IMR-90 (cell line): ENCODE results near the gene IL34. TPM values are rescaled to one million over a fixed set of nuclear protein-coding genes. Genes with fewer than 3 reads are reported as not detected.

Experiments
- ATAC-seq: fragments of 200-7000 bp; cut with Tn5 transposase; 2 replicates; pipeline ENCODE4 v1.9.1; 2020; ENCODE audit warnings: low read depth, mild to moderate bottlenecking, moderate library complexity
- BruUV-seq: library from RNA; stranded (reverse); fragments of 400-500 nt; replicated peaks from 2 replicates; lab custom pipeline; 2021; lab: Mats Ljungman, UMichigan
- CTCF ChIA-PET: fragments of 300-600 bp; formaldehyde crosslinking; extraction: SDS; loops from one replicate; lab custom pipeline; 2021; ENCODE audit warnings: antibody characterized with exemption; lab: Yijun Ruan, JAX
- POLR2A ChIA-PET: fragments of 300-600 bp; sonication (Branson Sonifier 250); formaldehyde crosslinking; loops from one replicate; lab custom pipeline; 2022; ENCODE audit warnings: antibody characterized with exemption; ENCODE audit not compliant: unreplicated experiment; lab: Charles Lee
- DNase-seq: peaks from one replicate; pipeline ENCODE4 v3.0.0; 2013
- H2AFZ ChIP-seq: replicated peaks from 2 replicates; pipeline ENCODE3; 2013; ENCODE audit warnings: low read length, mild to moderate bottlenecking; ENCODE audit not compliant: poor library complexity
- H2AK5ac ChIP-seq: 2 replicates; pipeline ENCODE4 v1.6.1; 2013; ENCODE audit warnings: low read depth, low read length, inconsistent platforms
- H2AK9ac ChIP-seq: replicated peaks from 2 replicates; pipeline ENCODE3; 2013; ENCODE audit warnings: mild to moderate bottlenecking, low read depth, low read length, moderate library complexity; ENCODE audit not compliant: poor library complexity
- H2BK120ac ChIP-seq: 2 replicates; pipeline ENCODE4 v1.6.1; 2013; ENCODE audit warnings: low read depth, low read length, inconsistent platforms
- H2BK15ac ChIP-seq: 3 replicates; pipeline ENCODE4 v1.6.1; 2013; ENCODE audit warnings: low read depth, low read length, inconsistent platforms
- H2BK20ac ChIP-seq: 2 replicates; pipeline ENCODE4 v1.6.1; 2013; ENCODE audit warnings: low read depth, mild to moderate bottlenecking, inconsistent platforms, low read length, moderate library complexity
- H2BK5ac ChIP-seq: 2 replicates; pipeline ENCODE4 v1.6.1; 2013; ENCODE audit warnings: mild to moderate bottlenecking, low read depth, low read length, inconsistent platforms; ENCODE audit not compliant: poor library complexity, severe bottlenecking
- H3K14ac ChIP-seq: replicated peaks from 2 replicates; pipeline ENCODE4 v1.6.1; 2013; ENCODE audit warnings: low read depth, low read length, inconsistent platforms
- H3K18ac ChIP-seq: 2 replicates; pipeline ENCODE4 v1.6.1; 2013; ENCODE audit warnings: low read depth, low read length, control low read depth
- H3K23ac ChIP-seq: 2 replicates; pipeline ENCODE4 v1.6.1; 2013; ENCODE audit warnings: low read depth, low read length, inconsistent platforms
- H3K27ac ChIP-seq: 2 replicates; pipeline ENCODE4 v1.5.1; 2013; ENCODE audit warnings: mild to moderate bottlenecking, control low read depth, low read length; ENCODE audit not compliant: insufficient read depth
- H3K27me3 ChIP-seq: 2 replicates; pipeline ENCODE4 v1.6.1; 2013; ENCODE audit warnings: low read length; ENCODE audit not compliant: control insufficient read depth, insufficient read depth
- H3K36me3 ChIP-seq: 2 replicates; pipeline ENCODE4 v1.6.1; 2013; ENCODE audit warnings: low read length, mixed read lengths; ENCODE audit not compliant: control insufficient read depth, insufficient read depth
- H3K4ac ChIP-seq: 2 replicates; pipeline ENCODE4 v1.6.1; 2013; ENCODE audit warnings: low read depth, low read length, inconsistent platforms
- H3K4me1 ChIP-seq: 2 replicates; pipeline ENCODE4 v1.6.1; 2013; ENCODE audit warnings: low read length, mixed read lengths; ENCODE audit not compliant: control insufficient read depth, insufficient read depth
- H3K4me2 ChIP-seq: 2 replicates; pipeline ENCODE4 v1.6.1; 2013; ENCODE audit warnings: low read depth, mild to moderate bottlenecking, control low read depth, low read length, moderate library complexity
- H3K4me3 ChIP-seq: 2 replicates; pipeline ENCODE4 v1.5.1; 2013; ENCODE audit warnings: low read depth, mild to moderate bottlenecking, control low read depth, low read length, moderate library complexity; ENCODE audit not compliant: insufficient read depth
- H3K56ac ChIP-seq: 2 replicates; pipeline ENCODE4 v1.6.1; 2013; ENCODE audit warnings: low read length, inconsistent platforms; ENCODE audit not compliant: insufficient read depth; ENCODE audit errors: extremely low read depth
- H3K79me1 ChIP-seq, 2 experiments: 2 replicates each; pipeline ENCODE4 v1.6.1; 2013; ENCODE audit warnings: low read length in 2 of 2, inconsistent platforms in 1 of 2, low read depth in 1 of 2
- H3K9ac ChIP-seq: 2 replicates; pipeline ENCODE4 v1.6.1; 2013; ENCODE audit warnings: low read depth, low read length, control low read depth
- H3K9me1 ChIP-seq: 2 replicates; pipeline ENCODE4 v1.6.1; 2013; ENCODE audit warnings: low read length, inconsistent platforms; ENCODE audit not compliant: insufficient read depth
- H3K9me3 ChIP-seq: 2 replicates; pipeline ENCODE4 v1.6.1; 2013; ENCODE audit warnings: low read length; ENCODE audit not compliant: control insufficient read depth, insufficient read depth
- H4K20me1 ChIP-seq: 2 replicates; pipeline ENCODE4 v1.6.1; 2013; ENCODE audit warnings: low read length, inconsistent platforms; ENCODE audit not compliant: insufficient read depth
- H4K5ac ChIP-seq: 2 replicates; pipeline ENCODE4 v1.6.1; 2013; ENCODE audit warnings: mild to moderate bottlenecking, low read depth, low read length, control low read depth
- H4K8ac ChIP-seq, 2 experiments: 2 replicates each; pipeline ENCODE4 v1.6.1; 2013; ENCODE audit warnings: low read depth in 2 of 2, low read length in 2 of 2, control low read depth in 1 of 2, inconsistent platforms in 1 of 2
- H4K91ac ChIP-seq: 2 replicates; pipeline ENCODE4 v1.6.1; 2013; ENCODE audit warnings: low read depth, low read length, inconsistent platforms; ENCODE audit not compliant: insufficient read depth
- BHLHE40 ChIP-seq: fragments of 150-350 bp; IDR thresholded peaks from 2 replicates; pipeline ENCODE4 v1.6.1; 2016; ENCODE audit warnings: mild to moderate bottlenecking, low read depth, low read length
- CHD1 ChIP-seq: IDR thresholded peaks from 2 replicates; pipeline ENCODE4 v1.6.1; 2012; ENCODE audit warnings: low read depth, low read length, improper control_type of control experiment
- MAFK ChIP-seq: IDR thresholded peaks from 2 replicates; pipeline ENCODE4 v1.6.1; 2012; ENCODE audit warnings: low read depth, low read length, improper control_type of control experiment
- MAZ ChIP-seq: IDR thresholded peaks from 2 replicates; pipeline ENCODE4 v1.6.1; 2012; ENCODE audit warnings: low read depth, mild to moderate bottlenecking, low read length, improper control_type of control experiment, moderate library complexity, borderline replicate concordance
- MXI1 ChIP-seq: IDR thresholded peaks from 2 replicates; pipeline ENCODE4 v1.6.1; 2012; ENCODE audit warnings: low read depth, mild to moderate bottlenecking, low read length, moderate library complexity, borderline replicate concordance
- POLR2A ChIP-seq: IDR thresholded peaks from 2 replicates; pipeline ENCODE4 v1.6.1; 2012; ENCODE audit warnings: mild to moderate bottlenecking, low read depth, low read length
- RAD21 ChIP-seq: IDR thresholded peaks from 2 replicates; pipeline ENCODE4 v1.6.1; 2012; ENCODE audit warnings: low read length, improper control_type of control experiment
- RCOR1 ChIP-seq: IDR thresholded peaks from 2 replicates; pipeline ENCODE4 v1.6.1; 2012; ENCODE audit warnings: mild to moderate bottlenecking, low read length, improper control_type of control experiment; ENCODE audit not compliant: insufficient replicate concordance
- WGBS, 2 experiments: methylation state at CpG; one replicate each; pipeline versions ENCODE4 v1.1.5 to v1.1.7; 2013; ENCODE audit warnings: missing lambda C conversion rate in 2 of 2; ENCODE audit not compliant: insufficient read length in 1 of 2; ENCODE audit errors: extremely low coverage in 2 of 2; 5-methylcytosine and 5-hydroxymethylcytosine counted together
- dilution Hi-C: fragments of 300-500 bp; cut with HindIII; formaldehyde crosslinking; loops from one replicate; pipeline ENCODE4 v1.14.3; 2018; ENCODE audit warnings: low sequenced_read_pairs; ENCODE audit not compliant: unreplicated experiment
- in situ Hi-C: fragments of 300-500 bp; cut with MboI; formaldehyde crosslinking; loops from 3 replicates; pipeline ENCODE4 v1.14.3; 2019; ENCODE audit warnings: low sequenced_read_pairs, inconsistent platforms, mixed read lengths
- intact Hi-C: fragments of 100-400 bp; cut with micrococcal nuclease; formaldehyde crosslinking; loops from 2 replicates; pipeline ENCODE4 v1.10.0; 2022
- polyA plus RNA-seq, 3 experiments: library from polyadenylated mRNA; depleted of rRNA; stranded (reverse); fragments of >200 nt; gene quantifications; 2 replicates each; pipeline ENCODE4 v1.2.3, GENCODE V29; 2012; ENCODE audit warnings: low replicate concordance in 1 of 3
- total RNA-seq: library from RNA; depleted of rRNA; stranded (reverse); fragments of >200 nt; gene quantifications from 2 replicates; pipeline ENCODE4 v1.2.3, GENCODE V29; 2012
- TF ChIP-seq, protein P1 (sequence below): fragments of 150-350 bp; IDR thresholded peaks from 2 replicates; pipeline ENCODE4 v1.6.1; 2016; ENCODE audit warnings: low read depth, mild to moderate bottlenecking, low read length, moderate library complexity, borderline replicate concordance
- TF ChIP-seq, protein P2 (sequence below): fragments of 150-350 bp; IDR thresholded peaks from 2 replicates; pipeline ENCODE4 v1.6.1; 2017; ENCODE audit warnings: mild to moderate bottlenecking, antibody characterized with exemption, low read length, low read depth

IL34 gene
- total and polyA plus RNA-seq, 2 of the 4 experiments (the other 2 are of a cell fraction), result 1.3 to 2.5 TPM

DNA sequence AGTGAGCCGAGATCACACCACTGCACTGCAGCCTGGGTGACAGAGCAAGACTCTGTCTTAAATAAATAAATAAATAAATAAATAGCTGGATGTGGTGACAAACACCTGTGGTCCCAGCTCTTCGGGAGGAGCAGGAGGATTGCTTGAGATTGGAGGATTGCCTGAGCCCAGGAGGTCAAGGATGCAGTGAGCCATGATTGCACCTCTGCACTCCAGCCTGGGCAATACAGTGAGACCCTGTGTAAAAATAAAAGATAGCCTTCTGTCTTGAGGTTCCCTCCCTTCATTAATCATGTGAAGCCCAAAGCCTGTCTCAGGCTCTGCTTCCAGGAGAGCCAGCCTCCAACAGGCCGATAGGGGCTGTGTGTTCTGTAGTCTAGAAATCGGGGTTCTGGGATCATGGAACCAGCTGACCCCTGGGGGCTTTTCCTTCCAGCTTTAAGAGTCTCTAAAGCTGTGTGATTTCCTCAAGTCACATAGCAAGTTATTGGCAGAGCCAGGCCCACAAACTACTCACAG, 34.5 kb upstream of the IL34 start:
- no TSS peak for BruUV-seq

More for the DNA sequence above, 34.5 kb upstream of the IL34 start:
- Histone ChIP-seq H3K36me3 (no peaks in the 10 kb centered on the region), H2BK5ac (no peak overlapping the region), H4K91ac (no peak overlapping the region), H2BK120ac (no peak overlapping the region), H3K27ac (no peak overlapping the region), H3K4me2 (no peak overlapping the region), H4K8ac (no peak overlapping the region), H3K4ac (no peak overlapping the region), H3K4me1 (no peaks in the 10 kb centered on the region), H2AFZ (no peak overlapping the region), H3K4me3 (no peak overlapping the region), H3K23ac (no peak overlapping the region), H4K20me1 (no peaks in the 10 kb centered on the region), H3K79me1 (no peaks in the 10 kb centered on the region), H3K14ac (no peak overlapping the region), H3K27me3 (peaks cover 8% of the 10 kb centered on the region), H2BK20ac (no peak overlapping the region), H2AK5ac (no peak overlapping the region), H3K18ac (no peak overlapping the region), H3K9me1 (no peaks in the 10 kb centered on the region), H2BK15ac (no peak overlapping the region), H4K5ac (no peak overlapping the region), H3K56ac (no peak overlapping the region), H3K9me3 (no peaks in the 10 kb centered on the region), H2AK9ac (no peak overlapping the region), H3K9ac (no peak overlapping the region)
- TF ChIP-seq, protein P1, sequence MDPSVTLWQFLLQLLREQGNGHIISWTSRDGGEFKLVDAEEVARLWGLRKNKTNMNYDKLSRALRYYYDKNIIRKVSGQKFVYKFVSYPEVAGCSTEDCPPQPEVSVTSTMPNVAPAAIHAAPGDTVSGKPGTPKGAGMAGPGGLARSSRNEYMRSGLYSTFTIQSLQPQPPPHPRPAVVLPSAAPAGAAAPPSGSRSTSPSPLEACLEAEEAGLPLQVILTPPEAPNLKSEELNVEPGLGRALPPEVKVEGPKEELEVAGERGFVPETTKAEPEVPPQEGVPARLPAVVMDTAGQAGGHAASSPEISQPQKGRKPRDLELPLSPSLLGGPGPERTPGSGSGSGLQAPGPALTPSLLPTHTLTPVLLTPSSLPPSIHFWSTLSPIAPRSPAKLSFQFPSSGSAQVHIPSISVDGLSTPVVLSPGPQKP, result no peak
- no peak for TF ChIP-seq RCOR1
- TF ChIP-seq MXI1, result no peak
- no peak for TF ChIP-seq CHD1
- no peak for TF ChIP-seq POLR2A
- no peak for TF ChIP-seq RAD21
- TF ChIP-seq MAFK, result no peak
- TF ChIP-seq, protein P2, sequence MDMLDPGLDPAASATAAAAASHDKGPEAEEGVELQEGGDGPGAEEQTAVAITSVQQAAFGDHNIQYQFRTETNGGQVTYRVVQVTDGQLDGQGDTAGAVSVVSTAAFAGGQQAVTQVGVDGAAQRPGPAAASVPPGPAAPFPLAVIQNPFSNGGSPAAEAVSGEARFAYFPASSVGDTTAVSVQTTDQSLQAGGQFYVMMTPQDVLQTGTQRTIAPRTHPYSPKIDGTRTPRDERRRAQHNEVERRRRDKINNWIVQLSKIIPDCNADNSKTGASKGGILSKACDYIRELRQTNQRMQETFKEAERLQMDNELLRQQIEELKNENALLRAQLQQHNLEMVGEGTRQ, result no peak
- no peak for TF ChIP-seq BHLHE40
- no peak for TF ChIP-seq MAZ
- ChIA-PET CTCF (no interaction called here), POLR2A (no interaction called here)
- DNase-seq (no peak), ATAC-seq (no peak)
- in situ Hi-C loops, result no loop called here
- intact Hi-C loops, result no loop called here
- WGBS, 2 experiments, result no CpG with 5 or more reads among the region's 4 CpGs
- dilution Hi-C loops, result no loop called here
